HEK293T (cell line): Measurements from ENCODE around the gene CAMK2A.
"Not testable (repeated sequence)": the region's sequence is repeated elsewhere in the genome, so short reads cannot be mapped to it uniquely, and the experiment has no call there.

ENCODE experiments used
- CTCF ChIA-PET: fragments of 350-600 bp; formaldehyde crosslinking; extraction: SDS; loops from one replicate; lab custom pipeline; 2021; ENCODE audit warnings: antibody characterized with exemption, inconsistent platforms; lab: Yijun Ruan, JAX
- POLR2A ChIA-PET: fragments of 350-600 bp; formaldehyde crosslinking; extraction: SDS; loops from one replicate; lab custom pipeline; 2020; ENCODE audit warnings: antibody characterized with exemption, inconsistent platforms; lab: Yijun Ruan, JAX
- DNase-seq: peaks from one replicate; pipeline ENCODE4 v3.0.0; 2012; ENCODE audit warnings: mixed read lengths; ENCODE audit errors: extremely low spot score
- ARNT ChIP-seq: fragments of 450-650 bp; IDR thresholded peaks from 2 replicates; pipeline ENCODE4 v1.6.1; 2017; ENCODE audit warnings: mild to moderate bottlenecking
- BHLHE40 ChIP-seq: fragments of 450-650 bp; IDR thresholded peaks from 2 replicates; pipeline ENCODE4 v1.6.1; 2016; ENCODE audit warnings: mild to moderate bottlenecking, moderate library complexity, borderline replicate concordance
- CTBP1 ChIP-seq: fragments of 450-650 bp; IDR thresholded peaks from 2 replicates; pipeline ENCODE4 v1.6.1; 2016; ENCODE audit warnings: borderline replicate concordance
- ELF4 ChIP-seq: fragments of 450-650 bp; IDR thresholded peaks from 2 replicates; pipeline ENCODE4 v1.6.1; 2017; ENCODE audit warnings: antibody characterized with exemption
- FOXA1 ChIP-seq: fragments of 450-650 bp; IDR thresholded peaks from 2 replicates; pipeline ENCODE4 v1.6.1; 2016; ENCODE audit warnings: mild to moderate bottlenecking
- FOXK2 ChIP-seq: fragments of 450-650 bp; IDR thresholded peaks from 2 replicates; pipeline ENCODE4 v1.6.1; 2016; ENCODE audit warnings: mild to moderate bottlenecking
- FOXM1 ChIP-seq: fragments of 450-650 bp; IDR thresholded peaks from 2 replicates; pipeline ENCODE4 v1.6.1; 2017; ENCODE audit warnings: mild to moderate bottlenecking, borderline replicate concordance
- HDGF ChIP-seq: fragments of 450-650 bp; IDR thresholded peaks from 2 replicates; pipeline ENCODE4 v1.6.1; 2017; ENCODE audit warnings: antibody characterized with exemption, borderline replicate concordance
- L3MBTL2 ChIP-seq: fragments of 450-650 bp; conservative IDR thresholded peaks from 2 replicates; pipeline ENCODE4 v1.6.1; 2016; ENCODE audit warnings: mild to moderate bottlenecking
- LEF1 ChIP-seq: fragments of 450-650 bp; IDR thresholded peaks from 2 replicates; pipeline ENCODE4 v1.6.1; 2017; ENCODE audit warnings: mild to moderate bottlenecking, borderline replicate concordance
- NFRKB ChIP-seq: fragments of 450-650 bp; IDR thresholded peaks from 2 replicates; pipeline ENCODE4 v1.6.1; 2016; ENCODE audit warnings: mild to moderate bottlenecking, moderate library complexity
- SP1 ChIP-seq: fragments of 450-650 bp; IDR thresholded peaks from 2 replicates; pipeline ENCODE4 v1.6.1; 2017
- SUZ12 ChIP-seq: fragments of 450-650 bp; IDR thresholded peaks from 2 replicates; pipeline ENCODE4 v1.6.1; 2016; ENCODE audit warnings: mild to moderate bottlenecking
- TARDBP ChIP-seq: fragments of 450-650 bp; IDR thresholded peaks from 2 replicates; pipeline ENCODE4 v1.6.1; 2016
- ZNF384 ChIP-seq: fragments of 450-650 bp; IDR thresholded peaks from 2 replicates; pipeline ENCODE4 v1.6.1; 2016
- TF ChIP-seq, protein P1 (sequence below): fragments of 450-650 bp; IDR thresholded peaks from 2 replicates; pipeline ENCODE4 v1.6.1; 2016

Gene CAMK2A

DNA sequence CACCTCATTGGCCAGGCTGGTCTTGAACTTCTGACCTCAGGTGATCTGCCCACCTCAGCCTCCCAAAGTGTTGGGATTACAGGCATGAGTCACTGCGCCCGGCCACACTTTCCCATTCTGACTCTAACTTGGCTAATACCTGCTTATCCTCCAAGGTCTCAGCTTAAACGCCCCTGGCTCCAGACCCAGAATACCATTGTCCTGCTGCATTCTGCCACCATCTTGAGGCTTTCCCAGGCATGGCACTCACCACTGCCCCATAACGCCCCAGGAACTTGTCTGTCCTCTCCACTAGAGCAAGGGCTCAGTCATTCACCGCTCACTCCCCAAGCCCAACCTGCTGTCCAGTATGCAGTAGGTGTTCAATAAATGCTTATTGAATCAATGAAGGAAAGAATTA, 39.8 kb downstream of the CAMK2A start:
- ChIA-PET CTCF (no interaction called here), POLR2A (no interaction called here)
- TF ChIP-seq FOXK2 (no peak), SP1 (no peak), CTBP1 (no peak), ZNF384 (no peak), LEF1 (no peak), HDGF (no peak)
- DNase-seq, result no peak

DNA sequence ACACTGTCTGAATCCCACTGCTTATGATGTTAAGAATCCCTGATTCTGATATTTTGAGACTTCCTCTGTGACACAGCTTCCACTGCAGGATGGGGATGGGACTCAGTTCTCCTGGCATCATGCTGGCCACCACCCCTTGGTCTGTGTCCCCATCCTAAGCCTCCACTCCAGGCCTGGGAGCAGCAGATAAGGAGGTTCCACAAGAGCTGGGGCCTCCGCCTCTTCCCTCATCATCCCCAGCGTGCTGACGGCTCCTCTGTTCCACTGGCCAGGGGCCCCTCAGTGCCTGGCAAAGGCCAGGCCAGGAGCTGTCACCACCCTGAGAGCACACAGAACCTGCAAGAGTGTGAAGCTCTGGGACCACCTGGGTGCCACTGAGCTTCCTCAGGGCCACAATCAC, 40.6 kb downstream of the CAMK2A start:
- TF ChIP-seq SP1 (no peak), FOXK2 (no peak), CTBP1 (no peak), FOXM1 (no peak), BHLHE40 (no peak), ZNF384 (no peak), LEF1 (no peak), FOXA1 (no peak)
- ChIA-PET POLR2A (no interaction called here), CTCF (interaction anchor here (0.7 kb wide), 1 partner anchor 23 kb away, joined by 3 read pairs; no protein-coding TSS in a partner anchor)
- DNase-seq, result no peak

DNA sequence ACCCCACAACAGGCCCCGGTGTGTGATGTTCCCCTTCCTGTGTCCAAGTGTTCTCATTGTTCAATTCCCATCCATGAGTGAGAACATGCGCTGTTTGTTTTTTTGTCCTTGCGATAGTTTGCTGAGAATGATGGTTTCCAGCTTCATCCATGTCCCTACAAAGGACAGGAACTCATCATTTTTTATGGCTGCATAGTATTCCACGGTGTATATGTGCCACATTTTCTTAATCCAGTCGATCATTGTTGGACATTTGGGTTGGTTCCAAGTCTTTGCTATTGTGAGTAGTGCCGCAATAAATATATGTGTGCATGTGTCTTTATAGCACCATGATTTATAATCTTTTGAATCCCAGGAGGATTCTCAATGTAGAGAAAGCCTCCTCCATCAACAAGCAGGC, 41.1 kb downstream of the CAMK2A start:
- CTCF ChIA-PET, DNase-seq, POLR2A ChIA-PET: not testable (repeated sequence)

DNA sequence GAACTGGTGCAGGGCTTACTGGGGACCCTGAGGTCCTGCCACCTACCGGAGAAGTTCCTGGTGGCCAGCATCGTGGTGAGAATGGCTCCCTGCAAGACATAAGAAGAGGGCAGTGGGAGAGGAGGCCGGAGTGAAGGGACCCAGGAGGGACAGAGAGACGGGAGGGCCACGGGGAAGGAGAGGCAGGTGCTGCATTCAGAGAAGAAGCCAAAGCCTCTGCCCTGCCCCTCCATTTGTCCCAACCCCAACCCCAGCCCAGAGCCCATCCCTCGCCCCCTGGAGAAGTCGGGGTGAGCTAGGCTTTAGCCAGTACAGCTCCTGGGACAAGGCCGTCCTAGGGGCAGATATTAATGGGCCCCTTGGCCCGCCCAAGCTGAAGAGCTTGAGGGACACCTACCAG, 41.8 kb downstream of the CAMK2A start:
- TF ChIP-seq L3MBTL2 (no peak), ELF4 (no peak), HDGF (no peak), NFRKB (no peak), ZNF384 (no peak), SP1 (no peak), FOXK2 (no peak), SUZ12 (no peak), FOXA1 (no peak), TARDBP (no peak), CTBP1 (no peak), ARNT (no peak), BHLHE40 (no peak), FOXM1 (no peak), LEF1 (no peak)
- TF ChIP-seq, protein P1, sequence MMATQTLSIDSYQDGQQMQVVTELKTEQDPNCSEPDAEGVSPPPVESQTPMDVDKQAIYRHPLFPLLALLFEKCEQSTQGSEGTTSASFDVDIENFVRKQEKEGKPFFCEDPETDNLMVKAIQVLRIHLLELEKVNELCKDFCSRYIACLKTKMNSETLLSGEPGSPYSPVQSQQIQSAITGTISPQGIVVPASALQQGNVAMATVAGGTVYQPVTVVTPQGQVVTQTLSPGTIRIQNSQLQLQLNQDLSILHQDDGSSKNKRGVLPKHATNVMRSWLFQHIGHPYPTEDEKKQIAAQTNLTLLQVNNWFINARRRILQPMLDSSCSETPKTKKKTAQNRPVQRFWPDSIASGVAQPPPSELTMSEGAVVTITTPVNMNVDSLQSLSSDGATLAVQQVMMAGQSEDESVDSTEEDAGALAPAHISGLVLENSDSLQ, result no peak
- ChIA-PET POLR2A (no interaction called here), CTCF (interaction anchor here (0.6 to 1.2 kb wide), 2 partner anchors 13 to 29 kb away, joined by 3 read pairs; no protein-coding TSS in a partner anchor)
- no peak for DNase-seq

DNA sequence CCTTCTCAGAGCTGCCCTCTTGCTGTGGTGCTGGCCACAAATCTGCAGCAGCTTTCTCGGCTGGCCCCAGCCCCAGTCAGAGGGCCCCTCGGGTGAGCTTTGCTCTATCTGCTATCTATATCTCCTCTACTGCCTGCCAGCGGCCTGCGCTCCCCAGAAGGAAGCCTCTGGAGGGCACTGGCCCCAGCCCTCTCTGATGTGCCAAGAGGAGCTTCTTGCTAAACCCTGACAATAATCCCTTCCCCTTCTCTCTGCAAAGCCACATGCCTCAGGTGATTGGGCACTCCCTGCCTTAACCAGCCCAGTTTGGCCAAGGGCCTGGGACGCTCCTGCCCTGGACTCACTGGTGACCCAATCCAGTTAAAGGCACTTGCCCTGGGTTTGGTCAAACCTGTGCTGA, 42.7 kb downstream of the CAMK2A start:
- ChIA-PET POLR2A (no interaction called here), CTCF (interaction anchor here (0.6 to 1.2 kb wide), 3 partner anchors 9 to 29 kb away, joined by 3 read pairs; no protein-coding TSS in a partner anchor)
- DNase-seq, result no peak
- TF ChIP-seq FOXM1, result no peak
- no peak for TF ChIP-seq LEF1
- no peak for TF ChIP-seq ARNT

DNA sequence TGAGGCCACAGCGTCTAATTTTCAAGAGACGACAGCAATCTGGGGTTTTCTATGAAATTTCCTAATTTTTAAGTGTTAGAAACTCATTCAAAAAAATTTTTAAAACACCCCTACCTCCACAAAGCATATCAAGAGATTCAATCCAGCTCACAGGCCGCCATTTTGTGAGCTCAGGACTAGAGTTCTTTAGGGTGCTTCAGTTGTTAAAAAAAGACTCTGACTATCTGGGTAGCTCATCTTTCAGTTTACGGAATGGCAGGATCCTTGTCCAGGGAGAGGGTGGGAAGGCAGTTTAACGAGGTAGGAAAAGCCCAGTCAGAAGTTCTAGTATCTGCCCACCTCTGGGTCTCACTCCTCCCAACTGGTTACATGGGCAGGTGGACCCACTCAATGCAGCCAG, 43.1 kb downstream of the CAMK2A start:
- CTCF ChIA-PET, result interaction anchor here (0.6 to 0.7 kb wide), 2 partner anchors 10 to 104 kb away, joined by 3 read pairs; no protein-coding TSS in a partner anchor
- POLR2A ChIA-PET, result no interaction called here
- DNase-seq, result no peak
- TF ChIP-seq FOXA1 (no peak), ELF4 (no peak), ARNT (no peak), SUZ12 (no peak), SP1 (no peak), L3MBTL2 (no peak), HDGF (no peak), NFRKB (no peak)
- TF ChIP-seq, protein P1, result no peak

DNA sequence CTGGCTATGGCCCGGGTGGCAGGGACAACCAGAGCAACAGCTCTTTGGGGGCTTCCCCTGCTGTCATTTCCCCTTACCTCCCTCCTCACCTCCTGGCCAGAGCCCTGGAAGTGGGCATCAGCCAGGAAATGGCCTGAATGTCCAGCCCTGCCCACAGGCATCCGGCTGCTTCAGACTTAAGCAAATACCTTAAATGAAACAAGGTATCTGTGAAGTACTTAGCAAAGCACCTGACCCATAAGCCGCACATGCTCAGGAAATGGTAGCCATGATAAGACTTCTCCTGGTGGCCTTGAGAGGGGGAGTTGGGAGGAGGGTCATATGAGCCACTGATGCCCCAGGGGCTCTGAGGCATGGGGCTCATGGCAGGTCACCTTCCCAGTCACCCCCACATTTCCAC, 43.8 kb downstream of the CAMK2A start:
- ChIA-PET CTCF (interaction anchor here (0.7 kb wide), 1 partner anchor 105 kb away, joined by 3 read pairs; no protein-coding TSS in a partner anchor), POLR2A (no interaction called here)
- TF ChIP-seq ZNF384 (no peak), TARDBP (no peak), LEF1 (no peak), BHLHE40 (no peak), NFRKB (no peak), FOXK2 (no peak), FOXM1 (no peak), L3MBTL2 (no peak), SP1 (no peak), CTBP1 (no peak), ARNT (no peak), FOXA1 (no peak)
- TF ChIP-seq, protein P1, result no peak
- no peak for DNase-seq
